ENCODE data around the gene MUSK.

The MUSK gene

DNA sequence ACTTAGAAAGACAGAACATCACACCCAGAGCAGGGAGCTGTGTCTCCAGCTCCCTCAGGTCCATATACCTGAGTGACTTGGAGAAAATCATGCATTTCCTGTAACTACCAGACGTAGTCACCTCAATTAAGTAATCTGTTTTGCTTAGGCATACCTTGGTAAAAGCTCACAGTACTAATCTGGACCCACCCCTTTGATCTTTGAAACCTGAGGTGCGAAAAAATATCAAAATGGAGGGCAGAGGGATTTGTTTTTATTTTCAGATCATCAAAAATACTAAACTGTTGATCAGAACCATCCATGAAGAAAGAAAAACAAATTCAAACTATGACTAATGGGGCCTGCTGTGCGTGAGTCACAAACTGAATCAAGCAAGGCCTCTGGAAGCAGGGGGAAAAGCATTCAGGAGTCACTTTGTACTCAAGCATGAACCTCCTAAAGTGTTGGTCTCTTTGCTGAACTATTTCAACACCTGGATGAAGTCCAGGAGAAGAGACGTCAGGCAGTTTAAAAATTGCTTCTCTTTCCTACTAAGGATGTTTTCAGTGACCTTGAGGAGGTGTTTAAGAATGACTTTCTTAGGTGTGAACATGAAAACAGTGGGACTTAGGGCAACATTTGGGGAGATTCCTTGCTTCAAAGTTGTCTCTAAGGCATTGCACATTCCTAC is 76.3 kb downstream of the MUSK start:
- Histone ChIP-seq H3K27ac (no peak overlapping the region), H3K4me3 (IDR thresholded peaks at IDR 0.05; ENCODE audit: insufficient read depth, low read depth, low read length) (no peak overlapping the region), H3K9ac (no peak overlapping the region), H3K4me1 (ENCODE audit: low read depth, poor library complexity, severe bottlenecking) (no peaks in the 10 kb centered on the region), H3K79me2 (ENCODE audit: insufficient read depth, low read depth) (no peaks in the 10 kb centered on the region), H3K36me3 (ENCODE audit: insufficient read depth) (no peaks in the 10 kb centered on the region), H3K4me2 (no peak overlapping the region), H3K27me3 (ENCODE audit: insufficient read depth, low read depth) (no peaks in the 10 kb centered on the region), H4K20me1 (ENCODE audit: insufficient read depth) (no peaks in the 10 kb centered on the region), H2AFZ (ENCODE audit: low read depth) (no peak overlapping the region)
- TF ChIP-seq, protein P1, sequence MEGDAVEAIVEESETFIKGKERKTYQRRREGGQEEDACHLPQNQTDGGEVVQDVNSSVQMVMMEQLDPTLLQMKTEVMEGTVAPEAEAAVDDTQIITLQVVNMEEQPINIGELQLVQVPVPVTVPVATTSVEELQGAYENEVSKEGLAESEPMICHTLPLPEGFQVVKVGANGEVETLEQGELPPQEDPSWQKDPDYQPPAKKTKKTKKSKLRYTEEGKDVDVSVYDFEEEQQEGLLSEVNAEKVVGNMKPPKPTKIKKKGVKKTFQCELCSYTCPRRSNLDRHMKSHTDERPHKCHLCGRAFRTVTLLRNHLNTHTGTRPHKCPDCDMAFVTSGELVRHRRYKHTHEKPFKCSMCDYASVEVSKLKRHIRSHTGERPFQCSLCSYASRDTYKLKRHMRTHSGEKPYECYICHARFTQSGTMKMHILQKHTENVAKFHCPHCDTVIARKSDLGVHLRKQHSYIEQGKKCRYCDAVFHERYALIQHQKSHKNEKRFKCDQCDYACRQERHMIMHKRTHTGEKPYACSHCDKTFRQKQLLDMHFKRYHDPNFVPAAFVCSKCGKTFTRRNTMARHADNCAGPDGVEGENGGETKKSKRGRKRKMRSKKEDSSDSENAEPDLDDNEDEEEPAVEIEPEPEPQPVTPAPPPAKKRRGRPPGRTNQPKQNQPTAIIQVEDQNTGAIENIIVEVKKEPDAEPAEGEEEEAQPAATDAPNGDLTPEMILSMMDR (conservative IDR thresholded peaks at IDR 0.05; ENCODE audit: low read depth, low read length): no peak

DNA sequence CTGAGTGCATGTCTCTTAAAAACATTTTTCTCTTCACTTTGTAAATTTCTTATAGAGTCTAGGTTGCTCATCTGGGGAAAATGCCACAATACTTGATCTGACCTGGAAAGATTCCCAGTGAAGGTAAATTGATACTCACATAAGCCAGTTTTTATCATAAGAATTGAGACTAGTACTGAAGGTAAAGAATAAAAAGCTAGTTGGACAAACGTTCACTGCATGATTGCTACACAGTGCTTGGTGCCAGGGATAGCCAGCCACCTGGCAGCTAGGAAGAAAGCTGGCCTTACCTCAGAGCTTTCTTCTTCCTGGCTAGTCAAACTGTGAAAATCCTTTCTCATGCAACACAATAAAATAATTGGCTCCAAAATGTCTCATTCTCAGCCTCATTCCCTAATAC is 77.1 kb downstream of the MUSK start:
- Histone ChIP-seq H3K4me1 (ENCODE audit: low read depth, poor library complexity, severe bottlenecking) (no peaks in the 10 kb centered on the region), H3K4me3 (IDR thresholded peaks at IDR 0.05; ENCODE audit: insufficient read depth, low read depth, low read length) (no peak overlapping the region), H3K79me2 (ENCODE audit: insufficient read depth, low read depth) (no peaks in the 10 kb centered on the region), H4K20me1 (ENCODE audit: insufficient read depth) (no peaks in the 10 kb centered on the region), H2AFZ (ENCODE audit: low read depth) (no peak overlapping the region), H3K36me3 (ENCODE audit: insufficient read depth) (no peaks in the 10 kb centered on the region), H3K4me2 (no peak overlapping the region), H3K9ac (no peak overlapping the region), H3K27ac (no peak overlapping the region), H3K27me3 (ENCODE audit: insufficient read depth, low read depth) (no peaks in the 10 kb centered on the region)
- TF ChIP-seq, protein P1 (conservative IDR thresholded peaks at IDR 0.05; ENCODE audit: low read depth, low read length): no peak

DNA sequence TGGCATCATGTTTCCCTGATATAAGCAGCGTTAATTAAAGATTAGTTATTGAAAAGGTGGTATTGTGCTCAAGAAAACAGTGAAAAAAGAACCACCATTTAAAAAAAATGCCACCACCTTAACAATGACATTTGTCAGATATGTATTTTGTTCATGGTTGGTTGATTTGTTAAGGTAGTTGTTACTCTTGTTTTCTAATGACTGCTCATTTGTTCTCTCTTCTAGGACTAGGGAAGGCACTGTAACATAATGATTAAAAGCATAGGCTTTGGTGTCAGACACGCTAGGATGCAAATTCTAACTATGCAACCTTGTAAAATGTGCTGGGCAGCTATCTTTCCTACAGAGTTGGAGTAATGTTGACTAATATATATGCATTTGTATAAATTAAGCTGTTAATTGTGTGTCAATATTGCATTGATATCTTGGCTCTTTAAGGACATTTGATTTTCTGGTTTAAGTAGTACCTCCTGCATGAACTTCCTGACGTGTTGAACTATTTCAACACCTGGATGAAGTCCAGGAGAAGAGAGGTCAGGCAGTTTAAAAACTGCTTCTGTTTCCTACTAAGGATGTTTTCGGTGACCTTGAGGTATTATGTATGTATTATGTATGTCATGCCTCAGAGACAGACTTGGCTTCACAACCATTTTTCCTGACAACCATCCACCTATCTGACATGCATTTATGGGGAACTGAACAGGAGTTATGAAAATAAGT is 77.8 kb downstream of the MUSK start:
- H3K27me3 ChIP-seq (ENCODE audit: insufficient read depth, low read depth): no peaks in the 10 kb centered on the region
- H3K4me1 ChIP-seq (ENCODE audit: low read depth, poor library complexity, severe bottlenecking): no peaks in the 10 kb centered on the region
- no peak overlapping the region for H3K4me3 ChIP-seq (IDR thresholded peaks at IDR 0.05; ENCODE audit: insufficient read depth, low read depth, low read length)
- no peak overlapping the region for H3K27ac ChIP-seq
- no peak overlapping the region for H2AFZ ChIP-seq (ENCODE audit: low read depth)
- no peak overlapping the region for H3K9ac ChIP-seq
- H4K20me1 ChIP-seq (ENCODE audit: insufficient read depth): no peaks in the 10 kb centered on the region
- no peaks in the 10 kb centered on the region for H3K36me3 ChIP-seq (ENCODE audit: insufficient read depth)
- H3K79me2 ChIP-seq (ENCODE audit: insufficient read depth, low read depth): no peaks in the 10 kb centered on the region
- TF ChIP-seq, protein P1 (conservative IDR thresholded peaks at IDR 0.05; ENCODE audit: low read depth, low read length): no peak
- H3K4me2 ChIP-seq: no peak overlapping the region

DNA sequence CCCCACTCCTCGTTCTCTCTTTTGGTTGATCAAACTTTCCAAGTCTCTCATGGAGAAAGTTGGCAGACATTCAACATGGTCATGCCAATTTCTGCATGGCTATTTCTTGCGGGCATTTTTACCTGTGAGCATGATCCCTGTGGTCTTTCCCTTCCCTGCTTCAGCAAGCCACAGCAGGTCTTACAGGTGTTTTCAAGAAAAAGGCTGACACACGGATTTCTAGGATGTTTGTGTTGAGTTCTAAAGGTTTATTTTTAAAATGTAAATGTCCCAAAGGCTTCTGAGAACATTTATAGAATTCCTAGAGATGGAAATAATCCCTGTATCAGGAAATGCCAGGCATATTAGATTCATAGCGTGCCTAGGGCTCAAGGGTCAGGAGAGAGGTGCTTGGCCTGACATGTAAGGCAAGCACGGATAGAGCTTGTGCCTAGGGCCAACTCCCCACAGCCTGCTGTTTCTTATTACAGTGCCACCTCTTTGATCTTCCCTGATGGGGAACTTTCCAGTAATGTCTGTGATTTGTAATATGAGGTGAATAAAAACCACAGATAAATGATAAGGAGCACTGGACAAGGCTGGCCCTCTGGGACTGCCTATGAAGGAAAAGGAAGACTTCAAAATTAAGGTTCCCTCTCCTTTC is 79.8 kb downstream of the MUSK start:
- Histone ChIP-seq H3K4me3 (IDR thresholded peaks at IDR 0.05; ENCODE audit: insufficient read depth, low read depth, low read length) (no peak overlapping the region), H3K27ac (no peak overlapping the region), H3K4me1 (ENCODE audit: low read depth, poor library complexity, severe bottlenecking) (no peaks in the 10 kb centered on the region), H3K79me2 (ENCODE audit: insufficient read depth, low read depth) (no peaks in the 10 kb centered on the region), H3K27me3 (ENCODE audit: insufficient read depth, low read depth) (no peaks in the 10 kb centered on the region), H3K9ac (no peak overlapping the region), H3K36me3 (ENCODE audit: insufficient read depth) (no peaks in the 10 kb centered on the region), H3K4me2 (no peak overlapping the region), H2AFZ (ENCODE audit: low read depth) (no peak overlapping the region), H4K20me1 (ENCODE audit: insufficient read depth) (no peaks in the 10 kb centered on the region)
- TF ChIP-seq, protein P1 (conservative IDR thresholded peaks at IDR 0.05; ENCODE audit: low read depth, low read length): no peak
